Stimulated activated CD8-positive, alpha-beta memory T cell treated with anti-CD3 and anti-CD28 coated beads, Interleukin-15, amount 100 ng/mL, for 24 hours (primary cell): Measurements from ENCODE around the gene PES1.
A peak's percentile ranks its signal among the peaks of the same experiment; 100 is the strongest.
"Not testable (repeated sequence)": the region's sequence is repeated elsewhere in the genome, so short reads cannot be mapped to it uniquely, and the experiment has no call there.

ENCODE experiments used
- DNase-seq: peaks from one replicate; pipeline ENCODE4 v3.0.0-alpha.2; 2020; ENCODE audit warnings: low read depth

The PES1 gene

GRCh38 chr22:30591588-30592359, at the start of gene PES1:
TSS of gene PES1 (minus strand) at chr22:30591910. CDS start at chr22:30591833, 77 bp downstream.
- peak; percentile 80 for DNase-seq

GRCh38 chr22:30640839-30641430, 49.2 kb upstream of the PES1 start:
- DNase-seq, result no peak

- DNase-seq, result no peak
Measured at GRCh38 chr22:30640361-30640760, 48.7 kb upstream of the PES1 start.

GRCh38 chr22:30637701-30638114, 46.0 kb upstream of the PES1 start:
- no peak for DNase-seq

GRCh38 chr22:30636226-30637077, 44.7 kb upstream of the PES1 start:
- no peak for DNase-seq

GRCh38 chr22:30635273-30636225, 43.8 kb upstream of the PES1 start, which contains the start of gene SLC35E4:
TSS of gene SLC35E4 (plus strand) at chr22:30635781. CDS start at chr22:30636451, 670 bp downstream.
- peak; percentile 94 for DNase-seq

GRCh38 chr22:30634471-30635233, 42.9 kb upstream of the PES1 start:
- DNase-seq, result peak; percentile 89

- DNase-seq, result not testable (repeated sequence)
Measured at GRCh38 chr22:30631469-30631868, 39.8 kb upstream of the PES1 start.

- DNase-seq, result no peak
Measured at GRCh38 chr22:30628491-30628890, 36.8 kb upstream of the PES1 start.

GRCh38 chr22:30627471-30627870, 35.8 kb upstream of the PES1 start:
- no peak for DNase-seq

GRCh38 chr22:30626413-30626812, 34.7 kb upstream of the PES1 start:
- no peak for DNase-seq

GRCh38 chr22:30619909-30620308, 28.2 kb upstream of the PES1 start:
- DNase-seq, result not testable (repeated sequence)

GRCh38 chr22:30617819-30618218, 26.1 kb upstream of the PES1 start:
- no peak for DNase-seq

- DNase-seq, result no peak
Measured at GRCh38 chr22:30615543-30615954, 23.8 kb upstream of the PES1 start.

GRCh38 chr22:30614879-30615278, 23.2 kb upstream of the PES1 start:
- DNase-seq, result no peak

GRCh38 chr22:30614268-30614667, 22.6 kb upstream of the PES1 start:
- no peak for DNase-seq

GRCh38 chr22:30612789-30613188, 21.1 kb upstream of the PES1 start:
- DNase-seq, result no peak

GRCh38 chr22:30611197-30611596, 19.5 kb upstream of the PES1 start:
- DNase-seq, result no peak

GRCh38 chr22:30610299-30610698, 18.6 kb upstream of the PES1 start:
- no peak for DNase-seq
